ENCODE measurements around the gene LORICRIN.

The LORICRIN gene

DNA sequence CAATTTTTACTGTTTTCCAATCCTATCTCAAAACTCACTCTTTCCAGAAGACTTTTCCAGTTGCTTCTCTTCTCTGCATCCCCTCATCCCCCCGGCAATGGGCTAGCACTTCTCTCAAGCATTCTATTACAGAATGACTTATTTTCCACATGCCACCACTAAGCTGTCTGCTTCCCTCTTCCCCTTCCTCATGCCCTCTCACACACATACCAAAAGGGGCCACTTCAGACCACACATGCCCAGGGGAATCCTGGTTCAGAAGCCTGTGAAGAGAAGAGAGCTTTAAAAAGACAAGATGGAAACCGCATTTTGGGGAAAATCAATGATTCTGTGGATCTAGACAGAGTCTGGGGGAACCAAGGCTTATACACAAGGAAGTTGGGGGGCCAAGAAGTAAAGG lies 8.4 kb upstream of the LORICRIN start:
- DNase-seq = no peak

DNA sequence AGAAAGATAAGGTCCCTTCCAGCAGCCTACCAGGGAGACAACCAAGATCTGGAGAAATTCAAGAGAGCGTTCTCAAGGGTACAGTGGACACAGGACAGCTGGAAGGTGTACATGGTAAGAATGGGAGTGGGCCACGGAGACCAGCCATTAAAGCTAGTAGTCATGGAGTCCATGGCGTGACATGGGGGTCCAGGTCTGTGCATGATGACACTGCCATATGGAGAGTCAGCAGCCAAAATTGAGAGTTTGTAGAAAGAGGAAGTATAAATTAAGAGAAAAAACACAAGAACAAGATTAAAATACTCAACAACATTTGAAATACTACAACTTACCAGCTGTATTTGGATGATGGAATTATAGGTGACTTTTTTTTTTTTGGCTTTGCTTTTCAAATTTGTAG lies 7.9 kb upstream of the LORICRIN start:
- DNase-seq = no peak

DNA sequence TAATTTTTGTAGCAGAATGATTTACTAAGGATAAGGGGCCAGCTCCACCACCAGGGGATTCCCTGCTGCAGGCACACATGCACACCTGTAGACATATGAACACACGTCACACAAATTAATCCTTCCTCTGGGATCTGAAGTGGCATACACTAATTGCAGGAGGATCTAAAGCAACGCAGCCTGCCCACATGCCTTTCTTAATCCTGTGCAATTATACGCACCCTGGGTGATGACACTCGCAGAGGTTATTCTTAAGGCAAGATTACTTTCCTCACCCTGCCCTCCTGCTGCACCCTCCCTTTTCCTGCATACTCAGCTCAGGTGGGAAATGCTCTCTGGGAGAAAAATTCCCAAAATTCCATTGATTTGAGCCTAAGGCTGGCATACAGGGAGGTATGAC lies 7.5 kb upstream of the LORICRIN start:
- DNase-seq = no peak

DNA sequence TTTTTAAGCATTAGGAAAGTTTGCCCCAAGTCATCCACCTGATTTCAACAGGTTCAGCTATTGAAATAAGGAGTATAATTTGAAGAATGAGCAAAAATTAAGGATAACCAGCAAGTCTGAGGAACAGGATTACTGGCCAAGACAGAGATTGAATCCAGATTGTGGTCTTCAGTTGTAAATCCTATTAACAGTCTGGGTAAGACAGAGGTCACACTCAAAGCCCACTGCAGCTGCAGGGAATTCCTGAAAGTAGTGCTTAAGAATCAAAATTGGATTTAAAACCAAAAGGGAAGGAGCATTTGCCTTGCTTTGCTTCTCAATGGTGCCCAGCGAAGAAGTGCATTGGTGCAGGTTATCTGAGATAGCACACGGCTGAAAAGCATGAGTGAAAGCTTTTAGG lies 6.4 kb upstream of the LORICRIN start:
- no peak for DNase-seq

DNA sequence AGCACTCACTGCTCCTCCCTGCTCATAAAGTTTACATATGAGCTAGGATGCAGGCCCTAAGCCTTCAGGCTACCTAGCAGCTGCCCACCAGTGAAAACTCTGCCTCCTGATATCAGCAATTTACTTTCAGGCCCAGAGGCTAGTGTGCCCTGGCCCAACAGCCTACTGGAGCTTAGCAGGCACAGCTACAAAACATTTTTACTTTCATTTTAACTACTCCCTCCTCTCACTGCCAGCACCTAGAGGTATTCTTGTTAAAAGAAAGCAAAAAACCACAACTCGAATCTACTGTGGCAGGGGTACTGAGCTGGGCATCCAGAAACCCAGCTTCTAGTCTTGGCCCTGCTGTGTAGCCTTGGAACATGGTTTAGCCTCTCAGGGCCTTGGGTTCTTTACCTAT lies 5.8 kb upstream of the LORICRIN start:
- DNase-seq = no peak

DNA sequence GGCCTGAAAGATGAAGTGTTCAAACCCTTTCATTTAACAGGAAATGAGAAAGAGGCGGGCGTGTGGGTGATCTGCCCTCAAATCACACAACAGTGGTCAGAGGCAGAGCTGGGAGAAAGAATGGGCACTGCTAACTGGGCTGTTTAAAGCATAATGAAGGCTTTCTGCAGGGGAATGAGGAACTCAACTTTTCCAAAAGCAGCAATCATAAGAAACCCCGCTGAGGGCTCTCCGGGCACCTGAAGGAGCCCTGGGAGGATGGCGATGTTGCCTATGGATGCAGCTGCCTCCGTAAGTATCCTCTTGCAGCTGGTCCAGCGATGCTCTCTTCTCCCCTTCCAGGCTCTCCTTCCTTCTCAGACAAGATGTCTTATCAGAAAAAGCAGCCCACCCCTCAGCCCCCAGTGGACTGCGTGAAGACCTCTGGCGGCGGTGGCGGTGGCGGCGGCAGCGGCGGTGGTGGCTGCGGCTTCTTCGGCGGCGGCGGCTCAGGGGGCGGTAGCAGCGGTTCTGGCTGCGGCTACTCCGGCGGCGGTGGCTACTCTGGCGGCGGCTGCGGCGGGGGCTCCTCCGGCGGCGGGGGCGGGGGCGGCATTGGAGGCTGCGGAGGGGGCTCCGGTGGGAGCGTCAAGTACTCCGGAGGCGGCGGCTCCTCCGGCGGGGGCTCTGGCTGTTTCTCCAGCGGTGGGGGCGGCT lies 1.2 kb downstream of the LORICRIN start:
- no peak for DNase-seq

DNA sequence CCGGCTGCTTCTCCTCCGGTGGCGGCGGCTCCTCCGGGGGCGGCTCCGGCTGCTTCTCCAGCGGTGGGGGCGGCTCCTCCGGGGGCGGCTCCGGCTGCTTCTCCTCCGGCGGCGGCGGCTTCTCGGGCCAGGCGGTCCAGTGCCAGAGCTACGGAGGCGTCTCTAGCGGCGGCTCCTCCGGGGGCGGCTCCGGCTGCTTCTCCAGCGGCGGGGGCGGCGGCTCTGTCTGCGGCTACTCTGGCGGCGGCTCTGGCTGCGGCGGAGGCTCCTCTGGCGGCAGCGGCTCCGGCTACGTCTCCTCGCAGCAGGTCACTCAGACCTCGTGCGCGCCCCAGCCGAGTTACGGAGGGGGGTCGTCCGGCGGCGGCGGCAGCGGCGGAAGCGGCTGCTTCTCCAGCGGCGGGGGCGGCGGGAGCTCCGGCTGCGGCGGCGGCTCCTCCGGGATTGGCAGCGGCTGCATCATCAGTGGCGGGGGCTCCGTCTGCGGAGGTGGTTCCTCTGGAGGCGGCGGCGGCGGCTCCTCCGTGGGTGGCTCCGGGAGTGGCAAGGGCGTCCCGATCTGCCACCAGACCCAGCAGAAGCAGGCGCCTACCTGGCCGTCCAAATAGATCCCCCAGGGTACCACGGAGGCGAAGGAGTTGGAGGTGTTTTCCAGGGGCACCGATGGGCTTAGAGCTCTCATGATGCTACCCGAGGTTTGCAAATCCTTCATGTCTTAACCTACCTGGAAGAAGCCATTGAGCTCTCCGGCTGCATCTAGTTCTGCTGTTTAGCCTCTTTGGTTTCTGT lies 2.0 kb downstream of the LORICRIN start:
- DNase-seq = no peak

DNA sequence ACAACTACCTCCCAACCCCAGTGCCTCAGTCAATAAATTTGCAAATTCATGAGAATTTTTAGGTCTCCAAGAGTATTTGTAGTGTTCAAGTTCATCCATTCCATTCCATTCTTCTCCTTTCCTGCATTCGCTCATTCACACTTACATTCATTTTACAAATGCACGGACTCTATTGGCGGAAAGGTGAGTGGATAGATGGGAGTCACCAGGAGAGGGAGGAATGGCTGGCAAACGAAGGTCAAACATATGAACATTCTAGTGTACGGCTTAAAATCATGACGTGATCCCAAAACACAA lies 2.5 kb downstream of the LORICRIN start:
- DNase-seq = no peak

DNA sequence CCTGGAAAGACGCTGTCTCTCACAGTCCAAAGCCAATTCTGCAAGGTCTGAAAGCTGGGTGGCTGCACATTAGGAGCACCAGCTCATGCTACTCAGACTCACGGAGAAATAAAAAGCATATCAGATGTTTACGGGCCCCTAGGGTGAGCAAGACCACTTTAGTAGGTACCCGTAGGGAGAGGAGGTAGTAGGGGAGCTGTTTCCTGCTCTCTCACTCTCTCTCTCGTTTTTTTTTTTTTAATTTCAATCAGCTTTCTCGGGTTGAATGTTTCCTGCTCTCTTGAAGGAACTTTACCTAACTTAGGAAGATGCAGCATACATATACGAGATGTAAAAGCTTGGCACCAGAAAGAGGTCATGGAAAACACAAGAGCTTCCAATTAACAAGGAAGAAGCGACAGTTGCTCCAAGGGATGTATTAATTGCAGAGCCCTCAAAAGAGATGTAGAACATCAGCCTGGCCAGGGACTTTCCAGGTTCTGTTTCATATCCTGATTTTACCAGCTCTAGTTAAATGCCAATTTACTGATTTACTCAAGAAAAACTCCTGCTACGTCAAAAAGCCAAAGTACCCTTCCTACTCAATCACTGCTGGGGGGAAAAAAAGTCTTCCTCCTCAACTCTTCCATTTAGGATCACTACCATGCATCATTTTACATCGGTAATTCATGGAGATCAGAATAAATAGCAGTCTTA lies 3.1 kb downstream of the LORICRIN start:
- DNase-seq = no peak

DNA sequence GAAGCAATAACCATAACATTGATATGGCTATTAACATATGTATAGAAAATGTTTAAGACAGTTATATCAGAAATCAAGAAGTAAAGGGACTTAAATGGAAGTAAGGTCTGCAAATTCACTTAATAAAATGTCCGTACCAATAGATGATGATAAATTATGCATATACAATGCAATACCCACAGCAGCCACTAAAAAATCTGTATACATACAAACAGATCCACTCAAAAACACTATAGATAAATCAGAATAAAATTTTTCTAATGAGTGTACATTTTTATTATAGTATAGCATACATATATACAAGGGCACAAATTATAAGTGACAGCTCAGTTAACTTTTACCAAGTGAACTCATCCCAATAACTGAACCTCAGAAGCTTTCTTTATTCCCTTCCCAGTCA lies 6.0 kb downstream of the LORICRIN start:
- no peak for DNase-seq

DNA sequence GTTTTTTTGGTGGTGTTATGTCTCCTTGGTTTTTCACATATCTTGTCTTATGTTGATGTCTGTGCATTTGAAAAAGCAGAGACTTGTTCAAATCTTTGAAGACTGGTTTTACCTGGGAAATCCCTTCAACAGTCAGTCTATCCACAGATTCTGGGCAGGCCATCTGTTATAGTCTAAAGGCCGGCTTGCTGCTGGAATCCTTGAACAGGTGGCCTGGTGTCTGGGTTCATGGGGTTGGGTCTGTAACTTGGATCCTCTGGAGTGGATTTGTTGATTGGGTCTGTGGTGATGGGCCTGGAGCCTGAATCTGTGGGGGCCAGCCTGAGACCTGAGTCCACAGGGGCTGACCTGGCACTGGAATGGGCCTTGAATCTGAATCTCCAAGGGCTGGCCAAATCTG lies 12.2 kb downstream of the LORICRIN start:
- DNase-seq = no peak

DNA sequence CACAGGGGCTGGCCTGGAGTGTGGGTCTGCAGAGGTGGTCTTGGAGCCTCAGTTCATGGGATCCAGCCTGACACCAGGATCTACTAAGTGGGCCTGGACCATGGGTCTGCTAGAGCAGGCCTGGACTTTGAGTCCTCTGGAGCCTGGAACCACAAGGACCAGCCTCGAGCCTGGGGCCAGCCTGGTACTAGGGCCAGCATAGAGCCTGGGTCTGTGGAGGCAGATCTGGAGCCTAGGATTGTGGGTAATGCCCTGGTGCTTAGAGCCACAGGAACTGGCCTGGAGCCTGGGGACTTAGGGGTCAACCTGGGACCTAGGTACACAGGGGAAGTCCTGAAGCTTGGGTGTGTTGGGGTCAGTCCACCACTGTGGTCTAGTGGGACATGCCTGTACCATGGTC lies 12.7 kb downstream of the LORICRIN start:
- DNase-seq = no peak

DNA sequence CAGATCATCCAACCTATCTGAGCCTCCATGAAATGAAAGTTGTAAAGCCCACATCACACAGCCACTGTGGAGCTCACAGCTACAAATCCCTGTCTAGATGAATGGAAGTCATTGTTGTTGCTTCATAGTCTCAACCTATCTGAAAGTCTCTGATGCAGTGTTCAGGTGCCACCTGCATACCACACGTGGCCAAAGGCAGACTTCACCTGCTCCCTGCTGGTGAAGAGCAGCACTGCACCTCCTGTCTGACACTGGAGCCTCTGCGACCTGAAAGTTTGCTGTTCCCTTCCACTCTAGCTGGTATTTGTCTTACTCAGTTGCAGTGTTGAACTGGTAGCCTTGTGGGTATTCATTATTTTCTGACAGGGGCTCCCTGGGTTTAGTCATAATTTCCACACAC lies 18.4 kb downstream of the LORICRIN start:
- DNase-seq = no peak

DNA sequence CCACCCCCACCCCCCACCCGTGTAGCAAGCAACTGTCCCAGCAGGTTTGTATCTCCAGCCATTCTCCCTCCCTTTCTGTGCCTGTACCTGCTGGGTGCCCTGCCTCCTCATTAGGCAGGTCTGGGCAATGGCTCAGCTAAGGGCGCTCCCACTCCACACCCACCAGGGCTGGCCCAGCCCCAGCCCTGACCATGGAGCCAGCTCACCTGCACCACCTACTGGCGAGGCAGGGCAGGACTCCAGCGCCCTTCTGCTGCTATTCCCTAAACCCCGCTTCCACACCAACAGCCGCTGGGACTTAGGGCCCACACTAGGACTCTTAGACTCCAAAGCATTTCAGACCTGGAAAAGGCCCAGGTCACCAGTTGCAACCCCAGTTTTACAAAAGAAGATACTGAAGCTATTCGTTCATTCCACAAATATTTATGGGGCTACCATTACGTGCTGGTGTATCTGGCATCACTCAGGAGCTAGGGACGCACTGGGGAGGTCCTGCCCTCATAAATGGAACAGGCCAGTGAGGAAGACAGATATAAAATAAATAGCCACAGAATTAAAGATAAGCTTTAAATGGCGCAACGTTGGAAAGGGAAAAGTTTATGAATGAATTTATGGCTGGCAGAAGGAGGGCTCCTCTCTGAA lies 29.3 kb downstream of the LORICRIN start:
- no peak for DNase-seq

DNA sequence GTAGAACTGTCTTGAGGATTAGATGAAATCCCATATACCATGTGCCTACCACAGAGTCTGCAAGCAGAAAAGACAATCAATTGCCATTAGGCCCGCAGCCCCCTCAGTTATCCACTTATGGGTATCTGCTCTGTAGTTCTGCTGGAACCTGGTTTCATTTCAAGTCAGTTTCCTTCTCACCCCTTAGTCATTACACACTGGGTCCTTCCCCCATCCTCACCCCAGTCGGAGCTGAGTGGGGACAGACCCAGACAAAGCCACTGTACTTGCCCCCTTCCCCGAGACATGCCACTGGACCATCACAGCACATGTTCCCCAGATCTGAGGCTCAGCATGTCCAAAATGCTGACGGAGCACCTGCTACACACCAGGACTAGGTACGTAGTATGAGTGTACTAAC lies 32.0 kb downstream of the LORICRIN start:
- no peak for DNase-seq

DNA sequence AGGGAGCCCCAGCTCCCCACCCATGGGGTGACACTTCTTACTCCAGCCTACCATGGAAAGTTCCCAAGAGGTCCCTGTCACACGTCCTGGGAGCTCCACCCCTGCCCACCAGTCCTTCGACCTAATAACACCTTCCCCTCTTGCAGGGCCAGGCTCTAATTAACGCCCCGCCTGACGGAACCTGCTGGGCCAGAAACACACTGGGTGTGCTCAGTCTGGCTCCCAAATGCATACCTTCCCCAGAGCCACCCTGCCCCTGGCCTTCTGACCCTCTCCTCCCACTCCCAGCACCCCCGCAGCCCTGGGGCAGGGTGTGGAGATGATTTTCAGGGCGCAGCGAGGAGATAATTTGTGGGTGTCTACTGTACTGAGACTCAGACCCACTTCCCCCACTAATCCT lies 32.7 kb downstream of the LORICRIN start:
- DNase-seq = no peak

DNA sequence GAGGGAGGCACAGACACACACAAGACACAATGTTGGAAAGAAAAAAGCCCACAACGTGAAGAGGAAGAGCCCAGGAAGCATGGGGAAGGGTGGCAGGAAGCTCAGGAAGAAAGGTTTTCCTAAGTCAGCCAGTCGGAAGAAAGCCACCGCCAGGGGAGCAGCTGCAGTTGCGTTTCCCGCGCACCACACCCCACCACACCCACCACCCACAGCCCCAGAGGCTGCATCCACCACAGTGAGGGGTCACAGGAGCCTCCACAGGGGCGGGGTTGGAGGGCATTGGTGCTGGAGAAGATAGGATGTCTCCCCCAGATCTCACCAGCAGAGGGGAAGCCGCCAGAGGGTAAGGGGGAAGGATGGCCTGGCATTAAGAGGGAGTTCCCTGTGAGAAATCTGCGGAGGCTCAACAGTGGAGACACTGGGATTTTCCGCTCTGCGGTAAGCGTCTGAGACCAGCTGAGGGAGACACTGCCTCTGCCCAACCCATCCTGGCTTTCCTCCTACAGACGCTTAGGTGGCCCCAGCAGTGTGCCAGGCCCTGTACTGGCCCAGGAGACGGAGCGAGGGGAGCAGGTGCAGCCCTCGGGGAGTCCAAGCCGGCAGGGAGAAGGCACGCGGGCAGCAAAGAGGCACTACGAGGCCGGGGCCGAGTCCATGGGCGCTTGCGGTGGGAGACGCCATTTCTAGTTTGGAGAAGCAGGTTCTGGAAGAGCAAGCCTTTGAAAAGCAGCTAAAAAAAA lies 33.4 kb downstream of the LORICRIN start:
- no peak for DNase-seq

DNA sequence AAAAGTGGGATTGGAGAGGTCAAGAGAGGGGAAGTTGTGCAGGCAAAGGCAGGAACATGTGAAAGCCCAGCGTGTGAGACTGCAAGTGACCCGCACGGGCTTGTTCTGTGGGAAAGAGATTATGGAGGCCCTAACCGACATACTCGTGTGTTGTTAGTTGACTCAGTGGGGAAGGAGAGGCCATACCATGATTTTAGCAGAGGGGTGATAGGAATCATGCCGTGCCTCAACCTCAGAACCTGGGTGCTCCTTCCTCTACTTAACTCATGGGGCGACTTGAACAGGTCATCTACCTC lies 33.9 kb downstream of the LORICRIN start:
- DNase-seq = no peak

DNA sequence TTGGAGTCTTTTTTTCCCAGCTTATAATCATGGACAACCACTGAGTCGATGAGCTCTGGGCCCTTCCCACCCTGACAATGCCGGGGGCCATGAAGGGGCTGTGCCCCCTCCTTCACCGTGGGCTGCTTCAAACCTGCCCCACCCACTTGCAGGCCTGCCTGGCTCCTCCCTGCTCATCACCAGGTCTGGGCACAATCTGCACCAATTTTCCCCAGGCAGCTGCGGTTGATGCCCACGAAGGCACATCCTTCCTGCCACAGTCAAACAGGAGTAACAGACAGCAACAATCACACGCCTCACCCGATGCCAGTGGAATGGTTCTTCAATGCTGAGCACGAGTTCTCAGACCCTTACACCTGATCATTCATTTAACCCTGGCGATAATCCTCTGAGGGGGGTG lies 34.4 kb downstream of the LORICRIN start:
- no peak for DNase-seq

DNA sequence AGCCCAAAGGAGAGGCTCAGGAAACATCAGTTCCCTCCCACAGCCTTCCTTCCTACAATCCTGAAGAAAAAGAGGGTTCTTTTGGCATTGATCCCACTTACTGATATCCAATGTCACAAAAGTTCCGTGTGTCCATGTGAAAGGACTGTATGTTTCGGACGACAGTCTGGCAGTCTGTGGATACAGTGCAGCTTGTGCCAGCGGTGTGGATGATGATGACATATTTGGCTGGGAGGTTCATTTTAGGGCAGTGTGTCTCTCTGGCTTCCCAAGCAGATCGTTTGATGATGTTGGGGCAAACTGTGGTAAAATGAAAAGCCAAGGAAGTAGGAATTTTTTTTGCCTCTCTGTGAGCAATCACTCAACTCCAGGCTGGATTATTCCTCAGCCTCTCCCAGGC lies 42.8 kb downstream of the LORICRIN start:
- DNase-seq = no peak

DNA sequence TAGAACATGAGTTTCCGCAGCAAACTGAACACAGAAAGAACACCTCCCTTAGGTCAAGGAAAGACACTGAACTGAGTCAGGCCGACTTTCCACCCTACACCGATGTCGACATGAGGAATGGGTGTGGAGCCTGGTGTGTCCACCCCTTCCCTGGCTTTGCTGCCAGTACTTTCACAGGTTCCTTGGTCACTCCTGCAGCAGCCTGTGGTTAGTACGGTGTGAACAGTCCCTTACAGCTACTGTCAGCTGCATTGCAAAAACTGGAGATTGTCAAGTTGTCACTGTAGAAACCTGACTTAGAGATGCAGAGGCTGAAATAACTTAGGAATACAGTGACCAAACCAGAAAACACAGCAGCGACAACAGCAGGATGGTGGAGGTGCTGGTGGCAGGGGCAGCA lies 46.2 kb downstream of the LORICRIN start:
- no peak for DNase-seq

DNA sequence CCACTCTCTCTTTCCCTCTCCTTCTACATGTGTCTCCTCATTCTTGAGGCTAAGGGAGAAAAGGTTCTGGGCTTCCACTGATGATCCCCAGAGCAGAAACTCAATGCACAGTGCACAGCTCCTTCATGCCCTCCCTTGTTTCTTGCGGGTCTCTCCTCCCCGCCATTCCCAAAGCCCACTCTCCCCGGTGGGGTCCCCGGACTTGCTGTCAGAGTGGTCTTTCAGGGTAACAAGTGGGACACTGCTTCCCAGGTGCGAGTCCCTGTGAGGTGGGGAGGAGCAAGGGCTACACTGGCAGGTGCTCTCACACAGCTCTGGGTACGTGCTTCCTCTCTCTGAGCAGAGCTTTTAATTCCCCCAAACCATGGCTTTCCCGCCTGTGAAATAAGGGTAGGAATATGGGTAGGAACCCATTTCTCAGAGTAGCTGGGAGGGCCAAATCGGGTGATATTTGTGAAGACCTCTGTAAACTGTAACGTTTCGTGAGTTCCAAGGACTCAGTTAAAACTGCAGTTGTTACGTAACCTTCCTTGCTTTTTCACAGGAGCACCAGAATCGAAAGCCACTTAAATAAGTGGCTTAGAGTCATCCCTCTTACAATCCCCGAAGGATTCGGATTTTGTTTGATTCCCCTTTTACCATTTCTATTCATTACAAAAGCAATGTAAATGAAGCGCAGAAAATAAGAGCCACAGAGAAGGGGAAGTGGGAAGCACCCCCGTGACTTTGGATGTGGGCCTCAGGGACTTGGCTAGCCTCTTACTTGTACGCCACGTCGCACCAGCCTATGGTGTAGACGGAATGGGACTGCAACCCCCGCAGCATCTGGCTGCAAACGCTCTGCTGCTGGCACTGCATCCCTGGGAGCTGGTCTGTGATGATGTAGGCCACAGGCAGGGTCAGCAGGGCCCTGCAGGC lies 47.1 kb downstream of the LORICRIN start:
- no peak for DNase-seq
